ENCODE results near the gene NCMAP. TPM values are rescaled to one million over a fixed set of nuclear protein-coding genes. Genes with fewer than 3 reads are reported as not detected.
A peak's percentile ranks its signal among the peaks of the same experiment; 100 is the strongest.

NCMAP gene
- polyA plus RNA-seq, 4 donors = 0.81 to 15.7 (median 3.0) TPM

- no peak overlapping the region for H3K4me3 ChIP-seq (ENCODE audit: low read depth in 1 of 3, low read length in 3 of 3)
- DNase-seq = peak; percentile 74 to 75
- WGBS, 3 donors = 46 to 71% (median 53%) methylated on average over 9 of the region's 9 CpGs
- H3K27me3 ChIP-seq (ENCODE audit: control insufficient read depth in 3 of 3, insufficient read depth in 3 of 3, low read length in 3 of 3) = peaks cover 0 to 5% (median 0%) of the 10 kb centered on the region in 3 donors
- no peaks in the 10 kb centered on the region for H3K9me3 ChIP-seq (ENCODE audit: control insufficient read depth in 2 of 2, insufficient read depth in 1 of 2, low read depth in 1 of 2, low read length in 1 of 2)
- peak overlapping the region in 2 of 3 donors; percentile 45 to 98 for H3K27ac ChIP-seq (ENCODE audit: low read depth in 1 of 3, low read length in 2 of 3)
- H3K36me3 ChIP-seq (ENCODE audit: control insufficient read depth in 3 of 3, insufficient read depth in 2 of 3, low read depth in 1 of 3, low read length in 3 of 3) = no peaks in the 10 kb centered on the region
- FAIRE-seq = no peak
- peaks cover 0 to 46% (median 5%) of the 10 kb centered on the region in 3 donors for H3K4me1 ChIP-seq (ENCODE audit: control insufficient read depth in 3 of 3, insufficient read depth in 2 of 3, low read depth in 1 of 3, low read length in 2 of 3)
Observed at GRCh38 chr1:24557711-24558131, 1.8 kb downstream of the NCMAP start.

- peak overlapping the region in 2 of 3 donors; percentile 45 to 98 for H3K27ac ChIP-seq (ENCODE audit: low read depth in 1 of 3, low read length in 2 of 3)
- no peaks in the 10 kb centered on the region for H3K36me3 ChIP-seq (ENCODE audit: control insufficient read depth in 3 of 3, insufficient read depth in 2 of 3, low read depth in 1 of 3, low read length in 3 of 3)
- H3K4me1 ChIP-seq (ENCODE audit: control insufficient read depth in 3 of 3, insufficient read depth in 2 of 3, low read depth in 1 of 3, low read length in 2 of 3) = peaks cover 0 to 46% (median 5%) of the 10 kb centered on the region in 3 donors
- no peak overlapping the region for H3K4me3 ChIP-seq (ENCODE audit: low read depth in 1 of 3, low read length in 3 of 3)
- no peak for DNase-seq
- FAIRE-seq = no peak
- peaks cover 0 to 5% (median 0%) of the 10 kb centered on the region in 3 donors for H3K27me3 ChIP-seq (ENCODE audit: control insufficient read depth in 3 of 3, insufficient read depth in 3 of 3, low read length in 3 of 3)
- 89 to 95% (median 91%) methylated on average over 7 of the region's 7 CpGs for WGBS, 3 donors
- H3K9me3 ChIP-seq (ENCODE audit: control insufficient read depth in 2 of 2, insufficient read depth in 1 of 2, low read depth in 1 of 2, low read length in 1 of 2) = no peaks in the 10 kb centered on the region
Observed at GRCh38 chr1:24558455-24558854, 2.6 kb downstream of the NCMAP start.

- DNase-seq (no peak), FAIRE-seq (no peak)
Observed at GRCh38 chr1:24558902-24559791, 3.3 kb downstream of the NCMAP start.

DNA sequence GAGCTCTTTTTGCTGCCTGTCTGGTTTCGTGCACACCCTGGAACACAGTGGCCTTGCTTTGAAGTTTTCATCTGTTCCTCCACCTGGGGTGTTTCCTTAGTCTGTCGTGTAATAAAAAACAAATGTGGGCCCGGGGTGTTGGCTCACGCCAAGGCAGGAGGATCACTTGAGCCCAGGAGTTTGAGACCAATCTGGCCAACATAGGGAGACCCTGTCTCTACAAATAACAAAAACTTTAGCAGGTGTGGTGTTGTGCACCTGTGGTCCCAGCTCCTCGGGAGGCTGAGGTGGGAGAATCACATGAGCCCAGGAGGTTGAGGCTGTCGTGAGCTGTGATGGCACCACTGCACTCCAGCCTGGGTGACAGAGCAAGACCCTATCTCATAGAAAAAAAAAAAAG is 4.5 kb downstream of the NCMAP start:
- Histone ChIP-seq H3K27me3 (ENCODE audit: control insufficient read depth in 3 of 3, insufficient read depth in 3 of 3, low read length in 3 of 3) (peaks cover 0 to 5% (median 0%) of the 10 kb centered on the region in 3 donors), H3K4me3 (ENCODE audit: low read depth in 1 of 3, low read length in 3 of 3) (no peak overlapping the region), H3K27ac (ENCODE audit: low read depth in 1 of 3, low read length in 2 of 3) (no peak overlapping the region), H3K4me1 (ENCODE audit: control insufficient read depth in 3 of 3, insufficient read depth in 2 of 3, low read depth in 1 of 3, low read length in 2 of 3) (peaks cover 0 to 39% (median 5%) of the 10 kb centered on the region in 3 donors), H3K36me3 (ENCODE audit: control insufficient read depth in 3 of 3, insufficient read depth in 2 of 3, low read depth in 1 of 3, low read length in 3 of 3) (no peaks in the 10 kb centered on the region), H3K9me3 (ENCODE audit: control insufficient read depth in 2 of 2, insufficient read depth in 1 of 2, low read depth in 1 of 2, low read length in 1 of 2) (no peaks in the 10 kb centered on the region)
- FAIRE-seq (no peak), DNase-seq (no peak)
- WGBS, 3 donors = 70 to 84% (median 81%) methylated on average over 6 of the region's 6 CpGs

More at GRCh38 chr1:24558902-24559791, 3.3 kb downstream of the NCMAP start:
- H3K4me1 ChIP-seq (ENCODE audit: control insufficient read depth in 3 of 3, insufficient read depth in 2 of 3, low read depth in 1 of 3, low read length in 2 of 3) = peaks cover 0 to 46% (median 5%) of the 10 kb centered on the region in 3 donors
- no peaks in the 10 kb centered on the region for H3K36me3 ChIP-seq (ENCODE audit: control insufficient read depth in 3 of 3, insufficient read depth in 2 of 3, low read depth in 1 of 3, low read length in 3 of 3)
- no peak overlapping the region for H3K27ac ChIP-seq (ENCODE audit: low read depth in 1 of 3, low read length in 2 of 3)
- peaks cover 0 to 5% (median 0%) of the 10 kb centered on the region in 3 donors for H3K27me3 ChIP-seq (ENCODE audit: control insufficient read depth in 3 of 3, insufficient read depth in 3 of 3, low read length in 3 of 3)
- no peaks in the 10 kb centered on the region for H3K9me3 ChIP-seq (ENCODE audit: control insufficient read depth in 2 of 2, insufficient read depth in 1 of 2, low read depth in 1 of 2, low read length in 1 of 2)
- WGBS, 3 donors = 52 to 66% (median 59%) methylated on average over 12 of the region's 12 CpGs
- H3K4me3 ChIP-seq (ENCODE audit: low read depth in 1 of 3, low read length in 3 of 3) = no peak overlapping the region

- Histone ChIP-seq H3K4me1 (ENCODE audit: control insufficient read depth in 3 of 3, insufficient read depth in 2 of 3, low read depth in 1 of 3, low read length in 2 of 3) (peaks cover 0 to 41% (median 0%) of the 10 kb centered on the region in 3 donors), H3K9me3 (ENCODE audit: control insufficient read depth in 2 of 2, insufficient read depth in 1 of 2, low read depth in 1 of 2, low read length in 1 of 2) (no peaks in the 10 kb centered on the region)
- peak; percentile 61 to 82 for DNase-seq
Observed at GRCh38 chr1:24562625-24563024, 6.7 kb downstream of the NCMAP start.

DNA sequence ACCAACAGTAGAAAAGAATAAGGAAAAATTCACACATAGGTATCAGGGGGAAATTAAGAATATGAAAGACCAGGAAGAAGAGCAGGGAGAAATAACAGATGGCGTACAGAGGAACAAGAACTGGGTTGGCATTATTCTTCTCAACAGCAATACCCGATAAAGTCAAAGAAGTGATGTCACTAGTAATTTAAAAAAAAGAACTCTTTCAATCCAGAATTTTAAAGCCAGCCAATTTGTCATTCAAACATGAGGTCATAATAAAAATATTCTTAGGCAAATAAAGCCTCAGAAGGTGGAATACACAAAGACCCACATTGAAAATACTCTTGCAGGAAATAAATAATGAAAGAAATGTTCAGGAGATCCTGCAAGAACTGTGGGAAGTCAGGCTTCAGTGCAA is 8.8 kb downstream of the NCMAP start:
- H3K36me3 ChIP-seq (ENCODE audit: control insufficient read depth in 3 of 3, insufficient read depth in 2 of 3, low read depth in 1 of 3, low read length in 3 of 3) = no peaks in the 10 kb centered on the region
- no peak for FAIRE-seq
- no peaks in the 10 kb centered on the region for H3K9me3 ChIP-seq (ENCODE audit: control insufficient read depth in 2 of 2, insufficient read depth in 1 of 2, low read depth in 1 of 2, low read length in 1 of 2)
- DNase-seq = no peak
- no peak overlapping the region for H3K27ac ChIP-seq (ENCODE audit: low read depth in 1 of 3, low read length in 2 of 3)
- no peak overlapping the region for H3K4me3 ChIP-seq (ENCODE audit: low read depth in 1 of 3, low read length in 3 of 3)
- 66 to 88% (median 79%) methylated on average over 2 of the region's 2 CpGs for WGBS, 3 donors
- H3K27me3 ChIP-seq (ENCODE audit: control insufficient read depth in 3 of 3, insufficient read depth in 3 of 3, low read length in 3 of 3) = no peaks in the 10 kb centered on the region
- peaks cover 0 to 36% (median 0%) of the 10 kb centered on the region in 3 donors for H3K4me1 ChIP-seq (ENCODE audit: control insufficient read depth in 3 of 3, insufficient read depth in 2 of 3, low read depth in 1 of 3, low read length in 2 of 3)

More at GRCh38 chr1:24562625-24563024, 6.7 kb downstream of the NCMAP start:
- Histone ChIP-seq H3K27ac (ENCODE audit: low read depth in 1 of 3, low read length in 2 of 3) (no peak overlapping the region), H3K27me3 (ENCODE audit: control insufficient read depth in 3 of 3, insufficient read depth in 3 of 3, low read length in 3 of 3) (no peaks in the 10 kb centered on the region), H3K4me3 (ENCODE audit: low read depth in 1 of 3, low read length in 3 of 3) (no peak overlapping the region), H3K36me3 (ENCODE audit: control insufficient read depth in 3 of 3, insufficient read depth in 2 of 3, low read depth in 1 of 3, low read length in 3 of 3) (no peaks in the 10 kb centered on the region)
- no peak for FAIRE-seq

DNA sequence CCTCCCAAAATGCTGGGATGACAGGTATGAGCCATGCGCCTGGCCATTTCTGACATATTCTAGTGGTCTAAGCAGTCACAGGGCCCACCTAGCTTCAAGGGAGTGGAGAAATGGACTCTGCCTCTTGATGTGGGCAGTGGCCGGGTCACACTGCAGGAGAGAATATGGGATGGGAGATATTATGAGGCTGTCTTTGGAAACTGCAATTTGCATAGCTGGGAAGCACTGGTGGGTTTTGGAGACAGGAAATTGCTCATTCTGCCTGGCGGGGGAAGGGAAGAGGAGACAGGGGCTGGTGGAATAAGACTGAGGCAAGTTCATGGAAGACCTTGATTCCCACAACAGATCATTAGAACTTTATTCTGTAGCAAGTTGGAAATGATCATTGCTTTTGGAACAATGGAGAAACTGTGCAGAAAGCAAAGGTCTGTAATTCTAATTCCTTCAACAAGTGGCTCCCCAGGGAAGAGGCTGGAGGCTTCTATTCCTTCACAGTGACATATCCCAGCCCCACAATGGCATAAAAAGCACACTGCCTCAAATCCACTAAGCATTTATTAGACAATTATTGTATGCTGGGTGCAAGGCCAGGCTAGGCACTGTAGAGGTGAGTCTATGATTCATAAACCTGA is 10.5 kb downstream of the NCMAP start:
- H3K27ac ChIP-seq (ENCODE audit: low read depth in 1 of 3, low read length in 2 of 3) = peak overlapping the region in 1 of 3 donors; percentile 96
- no peaks in the 10 kb centered on the region for H3K36me3 ChIP-seq (ENCODE audit: control insufficient read depth in 3 of 3, insufficient read depth in 2 of 3, low read depth in 1 of 3, low read length in 3 of 3)
- H3K4me1 ChIP-seq (ENCODE audit: control insufficient read depth in 3 of 3, insufficient read depth in 2 of 3, low read depth in 1 of 3, low read length in 2 of 3) = peaks cover 0 to 36% (median 0%) of the 10 kb centered on the region in 3 donors
- no peaks in the 10 kb centered on the region for H3K27me3 ChIP-seq (ENCODE audit: control insufficient read depth in 3 of 3, insufficient read depth in 3 of 3, low read length in 3 of 3)
- no peak for FAIRE-seq
- WGBS, 3 donors = 82 to 94% (median 89%) methylated on average over 3 of the region's 3 CpGs
- no peak overlapping the region for H3K4me3 ChIP-seq (ENCODE audit: low read depth in 1 of 3, low read length in 3 of 3)
- DNase-seq = peak in 1 of 2 donors; percentile 44
- no peaks in the 10 kb centered on the region for H3K9me3 ChIP-seq (ENCODE audit: control insufficient read depth in 2 of 2, insufficient read depth in 1 of 2, low read depth in 1 of 2, low read length in 1 of 2)

DNA sequence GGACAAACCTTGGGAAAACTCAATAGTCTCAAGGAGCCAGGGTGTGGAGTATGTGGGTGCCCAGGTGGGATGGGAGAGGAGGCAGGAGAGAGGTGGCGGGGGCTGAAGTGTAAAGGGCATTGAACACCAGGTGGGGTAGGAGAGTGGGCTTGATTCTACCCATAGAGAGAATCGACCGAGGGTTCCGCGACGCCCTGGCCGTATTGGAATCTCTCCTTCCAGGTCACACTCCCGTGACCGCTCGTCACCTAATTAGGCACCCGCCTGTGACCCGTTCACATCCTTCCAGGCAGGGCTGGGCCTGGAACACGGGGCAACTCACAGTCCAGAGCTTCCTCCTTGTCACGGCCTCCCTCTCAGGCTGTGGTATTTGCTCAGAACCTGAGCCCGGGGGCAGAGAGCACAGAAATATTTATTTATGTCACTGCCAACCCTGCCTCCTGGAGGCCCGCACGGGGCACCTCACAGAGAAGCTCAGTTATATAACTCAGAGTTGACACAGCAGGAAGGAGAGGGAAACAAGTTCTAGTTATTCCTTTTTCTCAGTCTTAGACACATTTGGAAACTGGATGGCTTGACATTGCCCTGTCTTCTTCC is 12.0 kb downstream of the NCMAP start:
- peak overlapping the region in 2 of 3 donors; percentile 48 to 96 for H3K27ac ChIP-seq (ENCODE audit: low read depth in 1 of 3, low read length in 2 of 3)
- H3K36me3 ChIP-seq (ENCODE audit: control insufficient read depth in 3 of 3, insufficient read depth in 2 of 3, low read depth in 1 of 3, low read length in 3 of 3) = peaks cover 0 to 11% (median 0%) of the 10 kb centered on the region in 3 donors
- FAIRE-seq (no peak), DNase-seq (peak; percentile 88 to 94)
- no peaks in the 10 kb centered on the region for H3K9me3 ChIP-seq (ENCODE audit: control insufficient read depth in 2 of 2, insufficient read depth in 1 of 2, low read depth in 1 of 2, low read length in 1 of 2)
- no peak overlapping the region for H3K4me3 ChIP-seq (ENCODE audit: low read depth in 1 of 3, low read length in 3 of 3)
- no peaks in the 10 kb centered on the region for H3K27me3 ChIP-seq (ENCODE audit: control insufficient read depth in 3 of 3, insufficient read depth in 3 of 3, low read length in 3 of 3)
- 23 to 37% (median 34%) methylated on average over 16 to 17 of the region's 17 CpGs for WGBS, 3 donors
- peaks cover 0 to 33% (median 0%) of the 10 kb centered on the region in 3 donors for H3K4me1 ChIP-seq (ENCODE audit: control insufficient read depth in 3 of 3, insufficient read depth in 2 of 3, low read depth in 1 of 3, low read length in 2 of 3)

Measured in small intestine (tissue), 7 donors.